HEK293 (cell line): ENCODE data around the gene PSMD7.

Source experiments
- CTCF ChIA-PET: fragments of 350-600 bp; formaldehyde crosslinking; extraction: SDS; loops from one replicate; lab custom pipeline; 2021; ENCODE audit warnings: antibody characterized with exemption; lab: Yijun Ruan, JAX
- POLR2A ChIA-PET: fragments of 300-600 bp; formaldehyde crosslinking; extraction: SDS; loops from one replicate; lab custom pipeline; 2020; ENCODE audit warnings: antibody characterized with exemption, inconsistent platforms; lab: Yijun Ruan, JAX
- H3K27ac ChIP-seq: fragments of 200-500 bp; sonication (Bioruptor generic); 2 replicates; pipeline ENCODE4 v1.5.1; 2014; ENCODE audit warnings: low read depth, low read length, control low read depth, inconsistent platforms; ENCODE audit errors: extremely low read depth
- H3K36me3 ChIP-seq, 2 experiments: fragments of 200-500 bp in 1 of 2; sonication (Bioruptor generic) in 1 of 2; 1 replicate in 1 of 2; 2 replicates in 1 of 2; pipeline ENCODE4 v1.5.1; 2014 to 2017; ENCODE audit warnings: inconsistent platforms in 2 of 2, low read length in 2 of 2; ENCODE audit not compliant: control insufficient read depth in 2 of 2, insufficient read depth in 1 of 2
- H3K4me1 ChIP-seq: fragments of 200-500 bp; sonication (Bioruptor generic); 2 replicates; pipeline ENCODE4 v1.5.1; 2014; ENCODE audit warnings: mild to moderate bottlenecking, low read length, inconsistent platforms; ENCODE audit not compliant: control insufficient read depth, insufficient read depth
- H3K4me3 ChIP-seq: 2 replicates; pipeline ENCODE4 v1.5.1; 2011; ENCODE audit warnings: low read depth, mild to moderate bottlenecking, control low read depth, low read length, moderate library complexity
- H3K9me3 ChIP-seq: fragments of 200-500 bp; sonication (Bioruptor generic); 2 replicates; pipeline ENCODE4 v1.5.1; 2014; ENCODE audit warnings: low read depth, low read length, inconsistent platforms; ENCODE audit not compliant: control insufficient read depth, insufficient read depth
- BCL11B ChIP-seq: fragments of 450-650 bp; formaldehyde crosslinking; IDR thresholded peaks from 2 replicates; pipeline ENCODE4 v1.5.1; 2016; ENCODE audit warnings: low read depth, missing biosample characterization, missing genetic modification characterization
- GLIS1 ChIP-seq: fragments of 450-650 bp; formaldehyde crosslinking; IDR thresholded peaks from 2 replicates; pipeline ENCODE4 v1.5.1; 2016; ENCODE audit warnings: missing biosample characterization, missing genetic modification characterization
- KLF10 ChIP-seq: fragments of 450-650 bp; IDR thresholded peaks from 2 replicates; pipeline ENCODE4 v1.5.1; 2018; ENCODE audit warnings: missing biosample characterization, mild to moderate bottlenecking, missing genetic modification characterization
- OVOL3 ChIP-seq: fragments of 450-650 bp; formaldehyde crosslinking; IDR thresholded peaks from 2 replicates; pipeline ENCODE4 v1.5.1; 2016; ENCODE audit warnings: missing biosample characterization, missing genetic modification characterization
- SCRT2 ChIP-seq: fragments of 450-650 bp; formaldehyde crosslinking; IDR thresholded peaks from 2 replicates; pipeline ENCODE4 v1.5.1; 2016; ENCODE audit warnings: missing biosample characterization, missing genetic modification characterization
- SP2 ChIP-seq: fragments of 450-650 bp; formaldehyde crosslinking; IDR thresholded peaks from 2 replicates; pipeline ENCODE4 v1.5.1; 2016; ENCODE audit warnings: missing biosample characterization, missing genetic modification characterization
- SP7 ChIP-seq: fragments of 450-650 bp; formaldehyde crosslinking; IDR thresholded peaks from 2 replicates; pipeline ENCODE4 v1.5.1; 2016; ENCODE audit warnings: missing biosample characterization, missing genetic modification characterization
- ZBTB48 ChIP-seq: fragments of 450-650 bp; formaldehyde crosslinking; IDR thresholded peaks from 2 replicates; pipeline ENCODE4 v1.5.1; 2016; ENCODE audit warnings: missing biosample characterization, missing genetic modification characterization
- ZIC2 ChIP-seq: fragments of 450-650 bp; formaldehyde crosslinking; IDR thresholded peaks from 2 replicates; pipeline ENCODE4 v1.5.1; 2016; ENCODE audit warnings: missing biosample characterization, missing genetic modification characterization
- ZNF211 ChIP-seq: fragments of 450-650 bp; formaldehyde crosslinking; IDR thresholded peaks from 2 replicates; pipeline ENCODE4 v1.5.1; 2016; ENCODE audit warnings: low read depth, missing biosample characterization, missing genetic modification characterization
- ZNF223 ChIP-seq: fragments of 450-650 bp; formaldehyde crosslinking; IDR thresholded peaks from 2 replicates; pipeline ENCODE4 v1.5.1; 2016; ENCODE audit warnings: missing biosample characterization, missing genetic modification characterization
- ZNF335 ChIP-seq: fragments of 450-650 bp; formaldehyde crosslinking; conservative IDR thresholded peaks from 2 replicates; pipeline ENCODE4 v1.5.1; 2016; ENCODE audit warnings: missing biosample characterization, missing genetic modification characterization
- ZNF341 ChIP-seq: fragments of 450-650 bp; formaldehyde crosslinking; IDR thresholded peaks from 2 replicates; pipeline ENCODE4; 2016; ENCODE audit warnings: low read depth, missing biosample characterization, missing genetic modification characterization
- ZNF510 ChIP-seq: fragments of 450-650 bp; formaldehyde crosslinking; IDR thresholded peaks from 2 replicates; pipeline ENCODE4 v1.5.1; 2018; ENCODE audit warnings: mild to moderate bottlenecking, missing genetic modification characterization, missing biosample characterization; ENCODE audit not compliant: insufficient replicate concordance
- ZNF548 ChIP-seq: fragments of 450-650 bp; formaldehyde crosslinking; IDR thresholded peaks from 2 replicates; pipeline ENCODE4 v1.5.1; 2016; ENCODE audit warnings: missing biosample characterization, missing genetic modification characterization
- ZNF585B ChIP-seq: fragments of 450-650 bp; formaldehyde crosslinking; IDR thresholded peaks from 2 replicates; pipeline ENCODE4 v1.5.1; 2016; ENCODE audit warnings: missing biosample characterization, missing genetic modification characterization
- ZNF654 ChIP-seq: fragments of 450-650 bp; formaldehyde crosslinking; IDR thresholded peaks from 2 replicates; pipeline ENCODE4 v1.5.1; 2016; ENCODE audit warnings: low read depth, missing biosample characterization, missing genetic modification characterization
- ZNF660 ChIP-seq: fragments of 450-650 bp; IDR thresholded peaks from 2 replicates; pipeline ENCODE4 v1.5.1; 2018; ENCODE audit warnings: missing biosample characterization, mild to moderate bottlenecking, missing genetic modification characterization
- ZNF76 ChIP-seq: fragments of 450-650 bp; formaldehyde crosslinking; IDR thresholded peaks from 2 replicates; pipeline ENCODE4; 2016; ENCODE audit warnings: low read depth, missing biosample characterization, missing genetic modification characterization, borderline replicate concordance

The PSMD7 gene

DNA sequence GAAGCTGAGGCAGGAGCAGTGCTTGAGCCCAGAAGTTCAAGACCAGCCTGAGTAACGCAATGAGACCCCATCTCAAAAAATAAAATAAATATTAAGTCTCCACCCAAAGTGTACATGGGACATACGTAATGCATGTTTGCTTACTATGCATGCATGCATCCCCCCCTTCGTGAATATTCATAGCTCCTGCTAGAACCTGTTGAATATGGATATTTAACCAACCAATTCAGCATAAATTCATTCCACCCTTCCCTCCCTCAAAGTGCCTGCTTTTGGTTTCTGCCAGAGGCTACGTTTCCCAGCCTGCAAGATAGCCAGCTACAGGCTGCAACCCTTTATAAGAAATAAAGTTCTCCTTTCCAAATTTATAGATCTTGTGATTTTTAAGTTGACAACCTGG is 12.9 kb upstream of the PSMD7 start:
- Histone ChIP-seq H3K36me3 (no peaks in the 10 kb centered on the region), H3K9me3 (no peaks in the 10 kb centered on the region), H3K27ac (no peak overlapping the region), H3K4me3 (no peak overlapping the region), H3K4me1 (no peaks in the 10 kb centered on the region)
- ChIA-PET CTCF (interaction anchor here (1.2 kb wide), 1 partner anchor 9 kb away, joined by 6 read pairs; no protein-coding TSS in a partner anchor), POLR2A (no interaction called here)
- TF ChIP-seq ZNF341 (tag by site-specific recombination) (no peak), SCRT2 (0 out of 2 replicates have a peak, but pooled peaks have one; percentile 27)

DNA sequence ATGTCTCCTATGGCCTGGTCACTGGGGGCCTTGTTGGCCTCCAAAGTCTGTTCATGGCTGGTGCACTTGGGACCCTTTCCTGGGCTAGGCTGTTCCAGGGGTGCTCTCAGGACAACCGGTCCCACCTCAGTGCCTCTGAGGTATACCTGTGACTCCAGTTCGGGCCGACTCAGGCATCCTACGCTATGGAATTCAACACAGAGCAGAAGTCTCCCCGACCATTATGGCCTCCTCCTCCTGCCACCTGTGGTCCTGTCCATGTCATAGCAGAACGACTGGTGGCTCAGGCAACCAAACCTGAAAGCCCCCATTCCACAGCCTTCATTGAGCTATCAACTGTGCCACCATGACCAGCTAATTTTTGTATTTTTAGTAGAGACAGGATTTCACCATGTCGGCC is 8.5 kb upstream of the PSMD7 start:
- H3K27ac ChIP-seq = no peak overlapping the region
- no peak overlapping the region for H3K4me3 ChIP-seq
- ChIA-PET POLR2A (interaction anchor here (0.6 kb wide), 1 partner anchor 387 kb away, joined by 3 read pairs; no protein-coding TSS in a partner anchor), CTCF (interaction anchor here (0.9 to 3.0 kb wide), 2 partner anchors 13 to 24 kb away, joined by 3 to 7 read pairs; no protein-coding TSS in a partner anchor)
- H3K4me1 ChIP-seq = no peaks in the 10 kb centered on the region
- H3K36me3 ChIP-seq = peaks cover 0 to 3% of the 10 kb centered on the region in 2 experiments; a peak in 1 of 3 replicates
- peak; percentile 83 for TF ChIP-seq ZNF585B (tag by site-specific recombination)
- TF ChIP-seq BCL11B (tag by site-specific recombination) = no peak
- H3K9me3 ChIP-seq = no peaks in the 10 kb centered on the region

DNA sequence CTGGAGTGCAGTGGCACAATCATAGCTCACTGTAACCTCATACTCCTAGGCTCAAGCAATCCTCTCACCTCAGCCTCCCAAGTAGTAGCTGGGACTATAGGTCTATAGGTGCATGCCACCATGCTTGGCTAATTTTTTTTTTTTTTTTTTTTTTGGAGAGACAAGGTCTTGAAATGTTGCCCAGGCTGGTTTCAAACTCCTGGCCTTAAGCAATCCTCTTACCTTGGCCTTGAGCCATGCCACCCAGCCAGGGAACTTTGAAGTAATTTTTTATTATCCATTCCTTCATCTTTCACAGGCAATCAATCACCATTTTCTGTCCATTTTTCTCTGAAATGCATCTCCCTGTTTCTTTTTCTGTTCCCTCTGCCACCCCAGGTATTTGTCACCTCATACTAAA is 6.3 kb upstream of the PSMD7 start:
- POLR2A ChIA-PET = no interaction called here
- H3K9me3 ChIP-seq = no peaks in the 10 kb centered on the region
- H3K4me3 ChIP-seq = no peak overlapping the region
- no peaks in the 10 kb centered on the region for H3K4me1 ChIP-seq
- H3K27ac ChIP-seq = no peak overlapping the region
- CTCF ChIA-PET = no interaction called here
- TF ChIP-seq ZNF660 (no peak), ZBTB48 (no peak), SP2 (tag by site-specific recombination) (no peak), GLIS1 (no peak), ZNF335 (tag by site-specific recombination) (no peak), KLF10 (tag by site-specific recombination) (no peak), ZNF76 (tag by site-specific recombination) (no peak), OVOL3 (tag by site-specific recombination) (no peak), ZNF223 (no peak), ZNF654 (tag by site-specific recombination) (no peak)
- TF ChIP-seq, all 188 proteins: peak for 0
- H3K36me3 ChIP-seq = peaks cover 0 to 3% of the 10 kb centered on the region in 2 experiments; a peak in 1 of 3 replicates

DNA sequence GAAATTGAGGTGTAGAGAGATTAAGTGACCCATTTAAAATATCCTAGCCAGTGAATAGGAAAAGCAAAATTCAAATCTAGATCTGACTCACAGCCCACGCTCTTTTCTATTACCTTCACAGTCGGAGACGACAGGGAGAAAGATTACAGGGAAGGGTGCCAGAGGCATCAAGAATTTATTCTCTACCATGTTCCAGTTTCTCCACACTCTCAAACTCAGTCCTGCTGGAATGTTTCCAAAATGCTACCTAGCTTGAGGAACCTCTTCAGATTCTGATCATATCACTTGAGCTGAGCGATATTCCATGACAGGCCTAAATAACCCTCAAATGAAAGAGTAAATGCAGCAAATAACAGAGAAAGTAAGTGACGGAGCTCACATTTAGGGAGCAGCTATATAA is 5.4 kb upstream of the PSMD7 start:
- POLR2A ChIA-PET = no interaction called here
- no peaks in the 10 kb centered on the region for H3K9me3 ChIP-seq
- no peak overlapping the region for H3K27ac ChIP-seq
- TF ChIP-seq SP7 (tag by site-specific recombination) = no peak
- TF ChIP-seq ZNF211 (tag by site-specific recombination) = no peak
- no peak for TF ChIP-seq ZIC2 (tag by site-specific recombination)
- no peak for TF ChIP-seq ZNF548 (tag by site-specific recombination)
- no peak for TF ChIP-seq ZNF510 (tag by site-specific recombination)
- TF ChIP-seq, all 188 proteins: peak for 0
- Histone ChIP-seq H3K4me1 (no peaks in the 10 kb centered on the region), H3K4me3 (no peak overlapping the region), H3K36me3 (peaks cover 0 to 3% of the 10 kb centered on the region in 2 experiments; a peak in 1 of 3 replicates)
- CTCF ChIA-PET = interaction anchor here (1.2 kb wide), 1 partner anchor 13 kb away, joined by 4 read pairs; no protein-coding TSS in a partner anchor
